HepG2 (cell line): Measurements from ENCODE around the gene VPS18. TPM values are rescaled to one million over a fixed set of nuclear protein-coding genes. Genes with fewer than 3 reads are reported as not detected.

Experiments used
- ARNT2 ChIP-seq: sonication (generic); formaldehyde crosslinking; IDR thresholded peaks from 2 replicates; pipeline ENCODE4 v1.8.0; 2022; ENCODE audit warnings: mild to moderate bottlenecking, low read depth, missing genetic modification reagents, moderate library complexity
- FOXK2 ChIP-seq: fragments of 450-650 bp; IDR thresholded peaks from 2 replicates; pipeline ENCODE4 v1.6.1; 2016
- HNRNPUL1 ChIP-seq: fragments of 200-400 bp; formaldehyde crosslinking; IDR thresholded peaks from 2 replicates; pipeline ENCODE4 v1.6.1; 2017; ENCODE audit warnings: low read depth, mild to moderate bottlenecking, low read length, moderate library complexity
- KDM4B ChIP-seq: sonication (generic); formaldehyde crosslinking; IDR thresholded peaks from 2 replicates; pipeline ENCODE4 v1.4.0; 2020; ENCODE audit warnings: missing genetic modification reagents
- KMT2B ChIP-seq: IDR thresholded peaks from 2 replicates; pipeline ENCODE4 v1.6.1; 2016; ENCODE audit warnings: missing genetic modification reagents, missing compliant biosample characterization
- NFATC3 ChIP-seq: sonication (generic); formaldehyde crosslinking; IDR thresholded peaks from 2 replicates; pipeline ENCODE4 v1.5.1; 2020; ENCODE audit warnings: mild to moderate bottlenecking, missing genetic modification reagents
- POLR2A ChIP-seq, 2 experiments: IDR thresholded peaks; 2 replicates each; pipeline ENCODE4 v1.6.1; 2011; ENCODE audit warnings: low read depth in 2 of 2, low read length in 2 of 2, mild to moderate bottlenecking in 1 of 2, moderate library complexity in 1 of 2; ENCODE audit not compliant: insufficient read depth in 1 of 2
- PRMT3 ChIP-seq: sonication (generic); formaldehyde crosslinking; IDR thresholded peaks from 2 replicates; pipeline ENCODE4 v1.8.1; 2022; ENCODE audit warnings: low read depth, mild to moderate bottlenecking, moderate library complexity, missing genetic modification reagents, borderline replicate concordance
- RBAK ChIP-seq: sonication (generic); formaldehyde crosslinking; IDR thresholded peaks from 2 replicates; pipeline ENCODE4 v1.5.1; 2020; ENCODE audit warnings: mild to moderate bottlenecking, missing genetic modification reagents
- RFX5 ChIP-seq: IDR thresholded peaks from 2 replicates; pipeline ENCODE4 v1.6.1; 2011; ENCODE audit warnings: low read depth, low read length, improper control_type of control experiment
- SMARCC2 ChIP-seq: fragments of 450-650 bp; IDR thresholded peaks from 2 replicates; pipeline ENCODE4 v1.6.1; 2017; ENCODE audit warnings: antibody characterized with exemption, mild to moderate bottlenecking
- ZBTB1 ChIP-seq: sonication (generic); formaldehyde crosslinking; IDR thresholded peaks from 2 replicates; pipeline ENCODE4 v1.4.0; 2020; ENCODE audit warnings: missing genetic modification reagents, borderline replicate concordance
- ZNF224 ChIP-seq: sonication (generic); formaldehyde crosslinking; IDR thresholded peaks from 2 replicates; pipeline ENCODE4 v1.5.0; 2020; ENCODE audit warnings: mild to moderate bottlenecking, missing genetic modification reagents
- ZNF333 ChIP-seq: sonication (generic); formaldehyde crosslinking; IDR thresholded peaks from 2 replicates; pipeline ENCODE4 v1.4.0; 2020; ENCODE audit warnings: mild to moderate bottlenecking, missing genetic modification reagents, borderline replicate concordance
- ZNF354B ChIP-seq: sonication (generic); formaldehyde crosslinking; IDR thresholded peaks from 2 replicates; pipeline ENCODE4 v1.8.0; 2022; ENCODE audit warnings: mild to moderate bottlenecking, missing genetic modification reagents
- ZNF550 ChIP-seq: sonication (generic); formaldehyde crosslinking; IDR thresholded peaks from 2 replicates; pipeline ENCODE4 v1.4.0; 2020; ENCODE audit warnings: mild to moderate bottlenecking, missing genetic modification reagents, borderline replicate concordance
- ZNF713 ChIP-seq: sonication (generic); formaldehyde crosslinking; IDR thresholded peaks from 2 replicates; pipeline ENCODE4 v1.4.0; 2020; ENCODE audit warnings: mild to moderate bottlenecking, missing genetic modification reagents
- ZNF75D ChIP-seq: sonication (generic); formaldehyde crosslinking; IDR thresholded peaks from 2 replicates; pipeline ENCODE4 v1.8.1; 2023; ENCODE audit warnings: missing genetic modification reagents, mild to moderate bottlenecking, borderline replicate concordance
- ZNF879 ChIP-seq: sonication (generic); formaldehyde crosslinking; IDR thresholded peaks from 2 replicates; pipeline ENCODE4 v1.8.1; 2023; ENCODE audit warnings: missing genetic modification reagents
- polyA plus RNA-seq, 8 experiments: library from polyadenylated mRNA; depleted of rRNA in 3 of 8; stranded (reverse) in 7 of 8; unstranded in 1 of 8; fragments of >200 nt; fragmentation: Illumina TruSeq in 4 of 8; extraction: Trizol in 4 of 8; gene quantifications; 2 replicates each; pipeline versions ENCODE4 v1.2.1 to v1.2.3, GENCODE V29; 2011 to 2016; ENCODE audit warnings: low read depth in 4 of 8, missing spikeins in 1 of 8, mixed read lengths in 1 of 8; ENCODE audit not compliant: insufficient read depth in 1 of 8
- total RNA-seq, 5 experiments: library from RNA; depleted of rRNA; stranded (reverse); fragments of >200 nt; fragmentation: Illumina TruSeq; extraction: Trizol; gene quantifications; 2 replicates each; pipeline ENCODE4 v1.2.3, GENCODE V29; 2016; ENCODE audit warnings: low read depth in 1 of 5
- TF ChIP-seq, protein P1 (sequence below): sonication (generic); formaldehyde crosslinking; IDR thresholded peaks from 2 replicates; pipeline ENCODE4 v1.4.0; 2020; ENCODE audit warnings: missing genetic modification reagents
- TF ChIP-seq, protein P2 (sequence below): sonication (generic); formaldehyde crosslinking; IDR thresholded peaks from 2 replicates; pipeline ENCODE4 v1.4.0; 2020; ENCODE audit warnings: missing genetic modification reagents
- TF ChIP-seq, protein P3 (sequence below): IDR thresholded peaks from 2 replicates; pipeline ENCODE4 v1.6.1; 2016; ENCODE audit warnings: low read depth

VPS18 gene
- total and polyA plus RNA-seq, 2 of the 13 experiments (the other 11 are each of a cell fraction or from before 2014, with no cell fraction given): 5.8 to 17.0 TPM

- TF ChIP-seq, protein P1, sequence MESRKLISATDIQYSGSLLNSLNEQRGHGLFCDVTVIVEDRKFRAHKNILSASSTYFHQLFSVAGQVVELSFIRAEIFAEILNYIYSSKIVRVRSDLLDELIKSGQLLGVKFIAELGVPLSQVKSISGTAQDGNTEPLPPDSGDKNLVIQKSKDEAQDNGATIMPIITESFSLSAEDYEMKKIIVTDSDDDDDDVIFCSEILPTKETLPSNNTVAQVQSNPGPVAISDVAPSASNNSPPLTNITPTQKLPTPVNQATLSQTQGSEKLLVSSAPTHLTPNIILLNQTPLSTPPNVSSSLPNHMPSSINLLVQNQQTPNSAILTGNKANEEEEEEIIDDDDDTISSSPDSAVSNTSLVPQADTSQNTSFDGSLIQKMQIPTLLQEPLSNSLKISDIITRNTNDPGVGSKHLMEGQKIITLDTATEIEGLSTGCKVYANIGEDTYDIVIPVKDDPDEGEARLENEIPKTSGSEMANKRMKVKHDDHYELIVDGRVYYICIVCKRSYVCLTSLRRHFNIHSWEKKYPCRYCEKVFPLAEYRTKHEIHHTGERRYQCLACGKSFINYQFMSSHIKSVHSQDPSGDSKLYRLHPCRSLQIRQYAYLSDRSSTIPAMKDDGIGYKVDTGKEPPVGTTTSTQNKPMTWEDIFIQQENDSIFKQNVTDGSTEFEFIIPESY: peak; percentile 55; the same call in 1 of the 2 replicates
- TF ChIP-seq ZNF713 (CRISPR knock-in tag): 0 out of 2 replicates have a peak, but pooled peaks have one; percentile 36
- peak; percentile 72; the same call in 1 of the 2 replicates for TF ChIP-seq FOXK2
- TF ChIP-seq RFX5: 0 out of 2 replicates have a peak, but pooled peaks have one; percentile 22
- no peak for TF ChIP-seq ZNF550 (CRISPR knock-in tag)
- TF ChIP-seq NFATC3: no peak
- no peak for TF ChIP-seq SMARCC2
- no peak for TF ChIP-seq HNRNPUL1
- peak; percentile 52 to 60; a peak in 2 of 4 replicates for TF ChIP-seq POLR2A (IDR thresholded peaks at IDR 0.05; ENCODE audit: insufficient read depth in 1 of 2, low read depth in 2 of 2, low read length in 2 of 2)
- TF ChIP-seq RBAK (CRISPR knock-in tag): no peak
- TF ChIP-seq ZBTB1 (CRISPR knock-in tag): no peak
- no peak for TF ChIP-seq PRMT3 (CRISPR knock-in tag)
- no peak for TF ChIP-seq ZNF75D (CRISPR knock-in tag)
- TF ChIP-seq, protein P2, sequence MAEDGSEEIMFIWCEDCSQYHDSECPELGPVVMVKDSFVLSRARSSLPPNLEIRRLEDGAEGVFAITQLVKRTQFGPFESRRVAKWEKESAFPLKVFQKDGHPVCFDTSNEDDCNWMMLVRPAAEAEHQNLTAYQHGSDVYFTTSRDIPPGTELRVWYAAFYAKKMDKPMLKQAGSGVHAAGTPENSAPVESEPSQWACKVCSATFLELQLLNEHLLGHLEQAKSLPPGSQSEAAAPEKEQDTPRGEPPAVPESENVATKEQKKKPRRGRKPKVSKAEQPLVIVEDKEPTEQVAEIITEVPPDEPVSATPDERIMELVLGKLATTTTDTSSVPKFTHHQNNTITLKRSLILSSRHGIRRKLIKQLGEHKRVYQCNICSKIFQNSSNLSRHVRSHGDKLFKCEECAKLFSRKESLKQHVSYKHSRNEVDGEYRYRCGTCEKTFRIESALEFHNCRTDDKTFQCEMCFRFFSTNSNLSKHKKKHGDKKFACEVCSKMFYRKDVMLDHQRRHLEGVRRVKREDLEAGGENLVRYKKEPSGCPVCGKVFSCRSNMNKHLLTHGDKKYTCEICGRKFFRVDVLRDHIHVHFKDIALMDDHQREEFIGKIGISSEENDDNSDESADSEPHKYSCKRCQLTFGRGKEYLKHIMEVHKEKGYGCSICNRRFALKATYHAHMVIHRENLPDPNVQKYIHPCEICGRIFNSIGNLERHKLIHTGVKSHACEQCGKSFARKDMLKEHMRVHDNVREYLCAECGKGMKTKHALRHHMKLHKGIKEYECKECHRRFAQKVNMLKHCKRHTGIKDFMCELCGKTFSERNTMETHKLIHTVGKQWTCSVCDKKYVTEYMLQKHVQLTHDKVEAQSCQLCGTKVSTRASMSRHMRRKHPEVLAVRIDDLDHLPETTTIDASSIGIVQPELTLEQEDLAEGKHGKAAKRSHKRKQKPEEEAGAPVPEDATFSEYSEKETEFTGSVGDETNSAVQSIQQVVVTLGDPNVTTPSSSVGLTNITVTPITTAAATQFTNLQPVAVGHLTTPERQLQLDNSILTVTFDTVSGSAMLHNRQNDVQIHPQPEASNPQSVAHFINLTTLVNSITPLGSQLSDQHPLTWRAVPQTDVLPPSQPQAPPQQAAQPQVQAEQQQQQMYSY (CRISPR knock-in tag): no peak
- no peak for TF ChIP-seq KDM4B (CRISPR knock-in tag)
- TF ChIP-seq KMT2B (CRISPR knock-in tag): peak; percentile 76
- 0 out of 2 replicates have a peak, but pooled peaks have one; percentile 41 for TF ChIP-seq ZNF333 (CRISPR knock-in tag)
- peak; percentile 68; the same call in 1 of the 2 replicates for TF ChIP-seq ZNF224 (CRISPR knock-in tag)
- no peak for TF ChIP-seq ZNF879 (CRISPR knock-in tag)
- no peak for TF ChIP-seq ARNT2 (CRISPR knock-in tag)
- TF ChIP-seq ZNF354B (CRISPR knock-in tag): no peak
- TF ChIP-seq, protein P3, sequence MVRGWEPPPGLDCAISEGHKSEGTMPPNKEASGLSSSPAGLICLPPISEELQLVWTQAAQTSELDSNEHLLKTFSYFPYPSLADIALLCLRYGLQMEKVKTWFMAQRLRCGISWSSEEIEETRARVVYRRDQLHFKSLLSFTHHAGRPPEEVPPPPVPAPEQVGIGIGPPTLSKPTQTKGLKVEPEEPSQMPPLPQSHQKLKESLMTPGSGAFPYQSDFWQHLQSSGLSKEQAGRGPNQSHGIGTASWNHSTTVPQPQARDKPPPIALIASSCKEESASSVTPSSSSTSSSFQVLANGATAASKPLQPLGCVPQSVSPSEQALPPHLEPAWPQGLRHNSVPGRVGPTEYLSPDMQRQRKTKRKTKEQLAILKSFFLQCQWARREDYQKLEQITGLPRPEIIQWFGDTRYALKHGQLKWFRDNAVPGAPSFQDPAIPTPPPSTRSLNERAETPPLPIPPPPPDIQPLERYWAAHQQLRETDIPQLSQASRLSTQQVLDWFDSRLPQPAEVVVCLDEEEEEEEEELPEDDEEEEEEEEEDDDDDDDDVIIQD (CRISPR knock-in tag): no peak
These were observed at the start of gene VPS18 (continued) for GRCh38 chr15:40893733-40894680.
